ENCODE results near the gene SMIM1. TPM values are rescaled to one million over a fixed set of nuclear protein-coding genes. Genes with fewer than 3 reads are reported as not detected.

The SMIM1 gene
- total and polyA plus RNA-seq, 9 of the 15 experiments (the other 6 are each of a cell fraction or from before 2014, with no cell fraction given), result 2.3 to 125 (median 24.3) TPM

DNA sequence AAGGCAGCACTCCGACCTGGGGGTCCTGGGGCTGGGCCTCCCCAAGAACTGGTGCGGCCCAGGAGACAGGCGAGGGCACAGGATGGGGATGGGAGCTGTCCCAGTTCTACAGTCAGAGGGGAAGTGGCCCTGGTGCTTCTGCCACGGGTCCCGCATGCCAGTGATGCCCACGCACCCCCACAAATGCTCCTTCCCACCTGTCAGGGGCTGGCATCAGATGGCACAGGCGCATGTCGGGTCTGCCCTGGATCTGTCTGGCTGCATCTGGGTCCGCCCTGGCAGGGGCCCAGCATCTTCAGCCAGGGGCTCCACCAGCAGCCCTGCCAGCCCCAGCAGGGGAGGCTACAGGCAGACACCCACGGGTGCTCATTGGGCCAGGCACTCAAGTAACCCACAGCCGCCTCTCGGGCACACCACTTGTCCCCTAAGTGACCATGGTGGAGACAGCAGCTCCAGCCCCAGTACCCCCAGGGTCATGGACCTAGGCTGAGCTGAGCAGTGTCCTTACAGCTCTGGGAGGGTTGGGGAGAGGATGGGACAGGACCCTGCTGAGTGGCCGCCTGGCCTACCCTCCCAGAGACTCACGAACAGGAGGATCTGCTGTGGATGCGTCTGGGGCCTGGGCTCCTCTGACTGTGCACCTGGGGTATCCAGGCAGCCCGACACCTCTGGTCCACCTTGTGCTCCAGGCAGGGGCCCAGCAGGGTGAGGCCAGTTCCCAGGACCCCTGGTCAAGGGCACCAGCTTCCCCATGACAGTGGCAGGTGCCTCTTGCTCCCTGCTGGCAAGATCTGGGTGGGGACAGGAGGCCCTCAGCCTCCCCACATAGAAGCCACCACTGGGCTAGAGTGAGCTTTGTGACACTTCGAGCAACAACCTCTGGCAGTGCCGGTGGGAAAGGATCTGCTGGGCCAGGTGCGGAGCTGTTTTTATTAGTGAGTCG lies 5.4 kb downstream of the SMIM1 start (continued):
- TF ChIP-seq SMAD4 (CRISPR knock-in tag; conservative IDR thresholded peaks at IDR 0.05), result no peak
- TF ChIP-seq ZNF644 (tag; IDR thresholded peaks at IDR 0.05; ENCODE audit: low read depth), result no peak
- no peak for TF ChIP-seq TAF1 (IDR thresholded peaks at IDR 0.05; ENCODE audit: control insufficient read depth, extremely low read depth, insufficient read depth, low read length, severe bottlenecking)
- 0 out of 2 replicates have a peak, but pooled peaks have one; percentile 23 for TF ChIP-seq SUPT5H (IDR thresholded peaks at IDR 0.05)
- TF ChIP-seq JUN (IDR thresholded peaks at IDR 0.05; ENCODE audit: borderline replicate concordance, low read depth, low read length), result no peak
- no peak for TF ChIP-seq JUN (CRISPR knock-in tag; IDR thresholded peaks at IDR 0.05; ENCODE audit: borderline replicate concordance)
- no peak for TF ChIP-seq TAF7 (tag; IDR thresholded peaks at IDR 0.05)
- TF ChIP-seq, protein P1, sequence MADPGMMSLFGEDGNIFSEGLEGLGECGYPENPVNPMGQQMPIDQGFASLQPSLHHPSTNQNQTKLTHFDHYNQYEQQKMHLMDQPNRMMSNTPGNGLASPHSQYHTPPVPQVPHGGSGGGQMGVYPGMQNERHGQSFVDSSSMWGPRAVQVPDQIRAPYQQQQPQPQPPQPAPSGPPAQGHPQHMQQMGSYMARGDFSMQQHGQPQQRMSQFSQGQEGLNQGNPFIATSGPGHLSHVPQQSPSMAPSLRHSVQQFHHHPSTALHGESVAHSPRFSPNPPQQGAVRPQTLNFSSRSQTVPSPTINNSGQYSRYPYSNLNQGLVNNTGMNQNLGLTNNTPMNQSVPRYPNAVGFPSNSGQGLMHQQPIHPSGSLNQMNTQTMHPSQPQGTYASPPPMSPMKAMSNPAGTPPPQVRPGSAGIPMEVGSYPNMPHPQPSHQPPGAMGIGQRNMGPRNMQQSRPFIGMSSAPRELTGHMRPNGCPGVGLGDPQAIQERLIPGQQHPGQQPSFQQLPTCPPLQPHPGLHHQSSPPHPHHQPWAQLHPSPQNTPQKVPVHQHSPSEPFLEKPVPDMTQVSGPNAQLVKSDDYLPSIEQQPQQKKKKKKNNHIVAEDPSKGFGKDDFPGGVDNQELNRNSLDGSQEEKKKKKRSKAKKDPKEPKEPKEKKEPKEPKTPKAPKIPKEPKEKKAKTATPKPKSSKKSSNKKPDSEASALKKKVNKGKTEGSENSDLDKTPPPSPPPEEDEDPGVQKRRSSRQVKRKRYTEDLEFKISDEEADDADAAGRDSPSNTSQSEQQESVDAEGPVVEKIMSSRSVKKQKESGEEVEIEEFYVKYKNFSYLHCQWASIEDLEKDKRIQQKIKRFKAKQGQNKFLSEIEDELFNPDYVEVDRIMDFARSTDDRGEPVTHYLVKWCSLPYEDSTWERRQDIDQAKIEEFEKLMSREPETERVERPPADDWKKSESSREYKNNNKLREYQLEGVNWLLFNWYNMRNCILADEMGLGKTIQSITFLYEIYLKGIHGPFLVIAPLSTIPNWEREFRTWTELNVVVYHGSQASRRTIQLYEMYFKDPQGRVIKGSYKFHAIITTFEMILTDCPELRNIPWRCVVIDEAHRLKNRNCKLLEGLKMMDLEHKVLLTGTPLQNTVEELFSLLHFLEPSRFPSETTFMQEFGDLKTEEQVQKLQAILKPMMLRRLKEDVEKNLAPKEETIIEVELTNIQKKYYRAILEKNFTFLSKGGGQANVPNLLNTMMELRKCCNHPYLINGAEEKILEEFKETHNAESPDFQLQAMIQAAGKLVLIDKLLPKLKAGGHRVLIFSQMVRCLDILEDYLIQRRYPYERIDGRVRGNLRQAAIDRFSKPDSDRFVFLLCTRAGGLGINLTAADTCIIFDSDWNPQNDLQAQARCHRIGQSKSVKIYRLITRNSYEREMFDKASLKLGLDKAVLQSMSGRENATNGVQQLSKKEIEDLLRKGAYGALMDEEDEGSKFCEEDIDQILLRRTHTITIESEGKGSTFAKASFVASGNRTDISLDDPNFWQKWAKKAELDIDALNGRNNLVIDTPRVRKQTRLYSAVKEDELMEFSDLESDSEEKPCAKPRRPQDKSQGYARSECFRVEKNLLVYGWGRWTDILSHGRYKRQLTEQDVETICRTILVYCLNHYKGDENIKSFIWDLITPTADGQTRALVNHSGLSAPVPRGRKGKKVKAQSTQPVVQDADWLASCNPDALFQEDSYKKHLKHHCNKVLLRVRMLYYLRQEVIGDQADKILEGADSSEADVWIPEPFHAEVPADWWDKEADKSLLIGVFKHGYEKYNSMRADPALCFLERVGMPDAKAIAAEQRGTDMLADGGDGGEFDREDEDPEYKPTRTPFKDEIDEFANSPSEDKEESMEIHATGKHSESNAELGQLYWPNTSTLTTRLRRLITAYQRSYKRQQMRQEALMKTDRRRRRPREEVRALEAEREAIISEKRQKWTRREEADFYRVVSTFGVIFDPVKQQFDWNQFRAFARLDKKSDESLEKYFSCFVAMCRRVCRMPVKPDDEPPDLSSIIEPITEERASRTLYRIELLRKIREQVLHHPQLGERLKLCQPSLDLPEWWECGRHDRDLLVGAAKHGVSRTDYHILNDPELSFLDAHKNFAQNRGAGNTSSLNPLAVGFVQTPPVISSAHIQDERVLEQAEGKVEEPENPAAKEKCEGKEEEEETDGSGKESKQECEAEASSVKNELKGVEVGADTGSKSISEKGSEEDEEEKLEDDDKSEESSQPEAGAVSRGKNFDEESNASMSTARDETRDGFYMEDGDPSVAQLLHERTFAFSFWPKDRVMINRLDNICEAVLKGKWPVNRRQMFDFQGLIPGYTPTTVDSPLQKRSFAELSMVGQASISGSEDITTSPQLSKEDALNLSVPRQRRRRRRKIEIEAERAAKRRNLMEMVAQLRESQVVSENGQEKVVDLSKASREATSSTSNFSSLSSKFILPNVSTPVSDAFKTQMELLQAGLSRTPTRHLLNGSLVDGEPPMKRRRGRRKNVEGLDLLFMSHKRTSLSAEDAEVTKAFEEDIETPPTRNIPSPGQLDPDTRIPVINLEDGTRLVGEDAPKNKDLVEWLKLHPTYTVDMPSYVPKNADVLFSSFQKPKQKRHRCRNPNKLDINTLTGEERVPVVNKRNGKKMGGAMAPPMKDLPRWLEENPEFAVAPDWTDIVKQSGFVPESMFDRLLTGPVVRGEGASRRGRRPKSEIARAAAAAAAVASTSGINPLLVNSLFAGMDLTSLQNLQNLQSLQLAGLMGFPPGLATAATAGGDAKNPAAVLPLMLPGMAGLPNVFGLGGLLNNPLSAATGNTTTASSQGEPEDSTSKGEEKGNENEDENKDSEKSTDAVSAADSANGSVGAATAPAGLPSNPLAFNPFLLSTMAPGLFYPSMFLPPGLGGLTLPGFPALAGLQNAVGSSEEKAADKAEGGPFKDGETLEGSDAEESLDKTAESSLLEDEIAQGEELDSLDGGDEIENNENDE (IDR thresholded peaks at IDR 0.05; ENCODE audit: low read depth, low read length), result no peak
- TF ChIP-seq NFYB (IDR thresholded peaks at IDR 0.05; ENCODE audit: extremely low read depth, insufficient read length), result no peak
- 0 out of 2 replicates have a peak, but pooled peaks have one; percentile 2 for TF ChIP-seq CAMTA2 (CRISPR knock-in tag; conservative IDR thresholded peaks at IDR 0.05)
- TF ChIP-seq ZNF124 (CRISPR knock-in tag; IDR thresholded peaks at IDR 0.05), result no peak
- no peak for TF ChIP-seq EWSR1 (IDR thresholded peaks at IDR 0.05; ENCODE audit: borderline replicate concordance, low read depth, partially characterized antibody)
- TF ChIP-seq ADNP (tag; IDR thresholded peaks at IDR 0.05), result no peak
